H1 (cell line): ENCODE data around the gene POLD1. TPM values are rescaled to one million over a fixed set of nuclear protein-coding genes. Genes with fewer than 3 reads are reported as not detected.

ENCODE experiments used
- CTCF ChIA-PET: fragments of 300-600 bp; sonication (Branson Sonifier 250); formaldehyde crosslinking; loops from one replicate; lab custom pipeline; 2021; ENCODE audit not compliant: partially characterized antibody; lab: Charles Lee
- POLR2A ChIA-PET: fragments of 300-600 bp; sonication (Branson Sonifier 250); formaldehyde crosslinking; loops from one replicate; lab custom pipeline; 2021; ENCODE audit warnings: inconsistent platforms; ENCODE audit not compliant: partially characterized antibody; lab: Charles Lee
- DNase-seq, 2 experiments: peaks; one replicate each; pipeline versions ENCODE4 v3.0.0 to v3.0.0-alpha.2; 2010 to 2022; ENCODE audit warnings: low spot score in 2 of 2, low read depth in 1 of 2, mixed read lengths in 1 of 2
- FAIRE-seq: peaks from 2 replicates; lab custom pipeline; 2011; peaks lifted over from hg19 to GRCh38; lab: Jason Lieb, UNC
- H2AFZ ChIP-seq: 2 replicates; pipeline ENCODE4 v1.8.1; 2012; ENCODE audit warnings: low read length, inconsistent platforms
- H2AK5ac ChIP-seq: 2 replicates; pipeline ENCODE4 v1.6.1; 2013; ENCODE audit warnings: low read depth, low read length
- H2BK120ac ChIP-seq: replicated peaks from 2 replicates; pipeline ENCODE3; 2013; ENCODE audit warnings: low read depth, low read length, inconsistent platforms
- H2BK12ac ChIP-seq: 2 replicates; pipeline ENCODE4 v1.6.1; 2013; ENCODE audit warnings: low read depth, low read length
- H2BK15ac ChIP-seq: 2 replicates; pipeline ENCODE4 v1.6.1; 2013; ENCODE audit warnings: low read length
- H2BK20ac ChIP-seq: 2 replicates; pipeline ENCODE4 v1.6.1; 2013; ENCODE audit warnings: low read length
- H2BK5ac ChIP-seq: 2 replicates; pipeline ENCODE4 v1.6.1; 2013; ENCODE audit warnings: low read depth, low read length
- H3K14ac ChIP-seq: 2 replicates; pipeline ENCODE4 v1.6.1; 2013; ENCODE audit warnings: inconsistent platforms; ENCODE audit not compliant: insufficient read length
- H3K18ac ChIP-seq: 2 replicates; pipeline ENCODE4 v1.6.1; 2013; ENCODE audit warnings: low read length; ENCODE audit errors: extremely low read depth
- H3K23ac ChIP-seq: 2 replicates; pipeline ENCODE4 v1.6.1; 2013; ENCODE audit warnings: inconsistent platforms; ENCODE audit not compliant: insufficient read length
- H3K23me2 ChIP-seq: 2 replicates; pipeline ENCODE4 v1.6.1; 2013; ENCODE audit warnings: low read depth, low read length
- H3K27ac ChIP-seq: 2 replicates; pipeline ENCODE4 v1.6.1; 2011; ENCODE audit warnings: low read depth, low read length, inconsistent platforms
- H3K27me3 ChIP-seq, 4 experiments: replicated peaks in 1 of 4; 1 replicate in 1 of 4; 2 replicates in 3 of 4; pipeline versions ENCODE4 v1.6.1 to v1.8.1; 2011 to 2013; ENCODE audit warnings: low read length in 3 of 4, mild to moderate bottlenecking in 3 of 4, inconsistent platforms in 2 of 4, mixed read lengths in 2 of 4, moderate library complexity in 1 of 4; ENCODE audit not compliant: control insufficient read depth in 3 of 4, insufficient read depth in 3 of 4; ENCODE audit errors: extremely low read depth in 1 of 4
- H3K36me3 ChIP-seq, 4 experiments: 2 replicates each; pipeline versions ENCODE4 v1.6.1 to v1.8.1; 2011 to 2013; ENCODE audit warnings: mild to moderate bottlenecking in 4 of 4, low read length in 3 of 4, moderate library complexity in 2 of 4, control low read depth in 1 of 4, inconsistent platforms in 1 of 4; ENCODE audit not compliant: insufficient read depth in 4 of 4, control insufficient read depth in 2 of 4
- H3K4ac ChIP-seq: replicated peaks from 2 replicates; pipeline ENCODE3; 2013; ENCODE audit warnings: low read length, low read depth, mixed read lengths, inconsistent platforms; ENCODE audit not compliant: insufficient read length
- H3K4me1 ChIP-seq, 4 experiments: replicated peaks in 1 of 4; 1 replicate in 1 of 4; 2 replicates in 3 of 4; pipeline versions ENCODE4 v1.6.1 to v1.8.1; 2011 to 2013; ENCODE audit warnings: low read length in 3 of 4, inconsistent platforms in 2 of 4, mixed read lengths in 1 of 4; ENCODE audit not compliant: insufficient read depth in 4 of 4, control insufficient read depth in 3 of 4
- H3K4me2 ChIP-seq, 2 experiments: 2 replicates each; pipeline versions ENCODE4 v1.6.1 to v1.8.1; 2011 to 2013; ENCODE audit warnings: low read depth in 2 of 2, low read length in 2 of 2, control low read depth in 1 of 2, inconsistent platforms in 1 of 2, mild to moderate bottlenecking in 1 of 2; ENCODE audit not compliant: insufficient read depth in 1 of 2
- H3K4me3 ChIP-seq, 4 experiments: fragments of 200-600, 300-600 bp in 1 of 4; sonication (generic), shearing (Covaris generic), sonication (Bioruptor Twin) in 1 of 4; 2 replicates each; pipeline versions ENCODE4 v1.5.1 to v1.8.1; 2011 to 2016; ENCODE audit warnings: low read length in 4 of 4, low read depth in 3 of 4, control low read depth in 2 of 4, inconsistent platforms in 2 of 4, mild to moderate bottlenecking in 2 of 4, mixed read lengths in 1 of 4, moderate library complexity in 1 of 4; ENCODE audit not compliant: insufficient read depth in 2 of 4; ENCODE audit errors: extremely low read depth in 1 of 4
- H3K56ac ChIP-seq: replicated peaks from 2 replicates; pipeline ENCODE3; 2013; ENCODE audit warnings: low read depth, mild to moderate bottlenecking, mixed read lengths, low read length, inconsistent platforms; ENCODE audit not compliant: insufficient read length
- H3K79me1 ChIP-seq: 2 replicates; pipeline ENCODE4 v1.6.1; 2013; ENCODE audit warnings: low read depth, low read length, control low read depth
- H3K79me2 ChIP-seq, 2 experiments: 2 replicates each; pipeline versions ENCODE4 v1.6.1 to v1.8.1; 2012 to 2013; ENCODE audit warnings: low read length in 2 of 2, mild to moderate bottlenecking in 2 of 2, inconsistent platforms in 1 of 2; ENCODE audit not compliant: insufficient read depth in 2 of 2, control insufficient read depth in 1 of 2
- H3K9ac ChIP-seq, 4 experiments: replicated peaks in 1 of 4; 1 replicate in 1 of 4; 2 replicates in 3 of 4; pipeline versions ENCODE4 v1.6.1 to v1.8.1; 2011 to 2013; ENCODE audit warnings: low read depth in 3 of 4, low read length in 3 of 4, control low read depth in 2 of 4, mild to moderate bottlenecking in 2 of 4, moderate library complexity in 2 of 4, inconsistent platforms in 1 of 4; ENCODE audit errors: extremely low read depth in 1 of 4
- H3K9me3 ChIP-seq, 2 experiments: 2 replicates each; pipeline versions ENCODE4 v1.6.1 to v1.8.1; 2012 to 2013; ENCODE audit warnings: mild to moderate bottlenecking in 2 of 2, moderate library complexity in 2 of 2, control low read depth in 1 of 2, inconsistent platforms in 1 of 2, low read depth in 1 of 2, low read length in 1 of 2, mixed read lengths in 1 of 2; ENCODE audit not compliant: insufficient read depth in 2 of 2
- H4K20me1 ChIP-seq, 2 experiments: replicated peaks in 1 of 2; 2 replicates each; pipeline versions ENCODE3 to v1.8.1; 2011 to 2013; ENCODE audit warnings: inconsistent platforms in 2 of 2, low read length in 2 of 2, mild to moderate bottlenecking in 1 of 2; ENCODE audit not compliant: insufficient read depth in 2 of 2, control insufficient read depth in 1 of 2
- H4K5ac ChIP-seq: 2 replicates; pipeline ENCODE4 v1.6.1; 2013; ENCODE audit warnings: low read length, low read depth, mixed read lengths, inconsistent platforms; ENCODE audit not compliant: insufficient read length
- H4K8ac ChIP-seq: 2 replicates; pipeline ENCODE4 v1.8.0; 2013; ENCODE audit warnings: mild to moderate bottlenecking, moderate library complexity, low read length, inconsistent platforms; ENCODE audit not compliant: insufficient read depth; ENCODE audit errors: extremely low read depth
- H4K91ac ChIP-seq: replicated peaks from 2 replicates; pipeline ENCODE3; 2013; ENCODE audit warnings: low read length, mixed read lengths, inconsistent platforms; ENCODE audit not compliant: insufficient read length
- ASH2L ChIP-seq: fragments of 200-600, 300-600 bp; sonication (generic); IDR thresholded peaks from one replicate; pipeline ENCODE4 v1.7.1; 2017; ENCODE audit warnings: low read length
- CEBPB ChIP-seq: IDR thresholded peaks from 2 replicates; pipeline ENCODE4 v1.6.1; 2012; ENCODE audit warnings: low read depth, low read length
- CREB1 ChIP-seq: IDR thresholded peaks from 2 replicates; pipeline ENCODE4 v1.6.1; 2012; ENCODE audit warnings: inconsistent platforms
- EP300 ChIP-seq, 2 experiments: IDR thresholded peaks; 1 replicate in 1 of 2; 2 replicates in 1 of 2; pipeline ENCODE4 v1.6.1; 2011 to 2012; ENCODE audit warnings: low read depth in 2 of 2, low read length in 2 of 2, mild to moderate bottlenecking in 2 of 2, borderline replicate concordance in 1 of 2, inconsistent platforms in 1 of 2, moderate library complexity in 1 of 2
- JUN ChIP-seq: IDR thresholded peaks from 2 replicates; pipeline ENCODE4 v1.6.1; 2011; ENCODE audit warnings: low read depth, mild to moderate bottlenecking, improper control_type of control experiment, low read length
- KDM4A ChIP-seq: IDR thresholded peaks from one replicate; pipeline ENCODE4 v1.7.1; 2012; ENCODE audit warnings: low read depth, mild to moderate bottlenecking, moderate library complexity, low read length, inconsistent platforms; ENCODE audit not compliant: severe bottlenecking
- POLR2AphosphoS5 ChIP-seq: IDR thresholded peaks from 2 replicates; pipeline ENCODE4 v1.6.1; 2011; ENCODE audit warnings: low read depth, low read length
- SP1 ChIP-seq: IDR thresholded peaks from 2 replicates; pipeline ENCODE4 v1.6.1; 2011; ENCODE audit warnings: low read depth, low read length
- TBP ChIP-seq: IDR thresholded peaks from 2 replicates; pipeline ENCODE4 v1.6.1; 2011; ENCODE audit warnings: low read depth, low read length, improper control_type of control experiment
- ZNF274 ChIP-seq: IDR thresholded peaks from 2 replicates; pipeline ENCODE4 v1.7.0; 2012; ENCODE audit warnings: low read length, borderline replicate concordance; ENCODE audit errors: extremely low read depth
- WGBS, 2 experiments: shearing (Covaris generic) in 1 of 2; methylation state at CpG; one replicate each; pipeline versions ENCODE4 v1.1.6 to v1.1.7; 2013 to 2015; ENCODE audit warnings: low lambda C conversion rate in 2 of 2, mixed read lengths in 2 of 2, inconsistent platforms in 1 of 2, low coverage in 1 of 2, missing lambda C conversion rate in 1 of 2; ENCODE audit not compliant: insufficient replicate concordance in 2 of 2, insufficient coverage in 1 of 2, insufficient read length in 1 of 2; ENCODE audit errors: extremely low coverage in 1 of 2, missing lambda C conversion rate in 1 of 2; 5-methylcytosine and 5-hydroxymethylcytosine counted together
- polyA plus RNA-seq, 7 experiments: library from polyadenylated mRNA; depleted of rRNA in 3 of 7; stranded (reverse) in 5 of 7; unstranded in 2 of 7; fragments of >200 nt in 5 of 7; fragments of 200-250 nt in 2 of 7; gene quantifications; 1 replicate in 5 of 7; 2 replicates in 1 of 7; 4 replicates in 1 of 7; pipeline versions ENCODE4 v1.2.1 to v1.2.3, GENCODE V29; 2011 to 2013; ENCODE audit warnings: missing spikeins in 2 of 7, mixed read lengths in 2 of 7
- total RNA-seq: library from RNA; stranded (reverse); fragmentation: NEBNext Ultra II Directional; extraction: Animal tissue kit (Norgen Biotek cat#: 25700); gene quantifications from 2 replicates; pipeline ENCODE4 v1.2.1, GENCODE V29; 2021
- TF ChIP-seq, protein P1 (sequence below): IDR thresholded peaks from 2 replicates; pipeline ENCODE4 v1.6.1; 2012; ENCODE audit warnings: inconsistent platforms
- TF ChIP-seq, protein P2 (sequence below): IDR thresholded peaks from 2 replicates; pipeline ENCODE4 v1.6.1; 2012; ENCODE audit warnings: inconsistent platforms

The POLD1 gene
- total and polyA plus RNA-seq, 2 of the 8 experiments (the other 6 are each of a cell fraction or from before 2014, with no cell fraction given), result 141 to 142 TPM

DNA sequence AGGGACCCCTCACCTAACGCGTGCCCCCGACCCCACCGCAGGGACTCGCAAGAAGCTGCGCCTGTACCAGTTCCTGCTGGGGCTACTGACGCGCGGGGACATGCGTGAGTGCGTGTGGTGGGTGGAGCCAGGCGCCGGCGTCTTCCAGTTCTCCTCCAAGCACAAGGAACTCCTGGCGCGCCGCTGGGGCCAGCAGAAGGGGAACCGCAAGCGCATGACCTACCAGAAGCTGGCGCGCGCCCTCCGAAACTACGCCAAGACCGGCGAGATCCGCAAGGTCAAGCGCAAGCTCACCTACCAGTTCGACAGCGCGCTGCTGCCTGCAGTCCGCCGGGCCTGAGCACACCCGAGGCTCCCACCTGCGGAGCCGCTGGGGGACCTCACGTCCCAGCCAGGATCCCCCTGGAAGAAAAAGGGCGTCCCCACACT, 43.9 kb downstream of the POLD1 start:
- Histone ChIP-seq H2BK15ac (0 out of 2 replicates have a peak overlapping the region, but pooled peaks have one; percentile 29), H3K4ac (no peak overlapping the region), H3K4me2 (peak overlapping the region; percentile 52 to 73; a peak in 3 of 4 replicates), H3K14ac (no peak overlapping the region), H3K79me1 (no peaks in the 10 kb centered on the region), H3K9me3 (no peaks in the 10 kb centered on the region), H4K8ac (peak overlapping the region; percentile 46; the same call in 1 of the 2 replicates), H2AFZ (no peak overlapping the region), H2BK5ac (peak overlapping the region; percentile 71; the same call in 1 of the 2 replicates), H2BK12ac (peak overlapping the region; percentile 60; the same call in 1 of the 2 replicates), H2AK5ac (no peak overlapping the region), H3K23ac (no peak overlapping the region), H4K20me1 (no peaks in the 10 kb centered on the region), H3K79me2 (no peaks in the 10 kb centered on the region), H3K18ac (peak overlapping the region; percentile 60; the same call in 1 of the 2 replicates), H4K5ac (no peak overlapping the region), H2BK120ac (no peak overlapping the region), H3K36me3 (no peaks in the 10 kb centered on the region), H3K23me2 (peaks cover 3% of the 10 kb centered on the region; the same call in 1 of the 2 replicates), H2BK20ac (0 out of 2 replicates have a peak overlapping the region, but pooled peaks have one; percentile 32), H4K91ac (peak overlapping the region; percentile 42), H3K27ac (no peak overlapping the region), H3K9ac (peak overlapping the region in 2 of 4 experiments; percentile 25 to 32; a peak in 4 of 7 replicates), H3K4me3 (peak overlapping the region in 3 of 4 experiments; percentile 11 to 50 (median 23); a peak in 5 of 8 replicates), H3K4me1 (peaks cover 1 to 17% (median 10%) of the 10 kb centered on the region in 4 experiments), H3K27me3 (peaks cover 0 to 19% (median 8%) of the 10 kb centered on the region in 4 experiments; a peak in 4 of 7 replicates), H3K56ac (no peak overlapping the region)
- ChIA-PET POLR2A (interaction anchor here (0.9 to 3.1 kb wide), 13 partner anchors 9 to 377 kb away, joined by 3 to 15 read pairs (median 4); partner anchors contain the start of genes POLD1 and SPIB), CTCF (interaction anchor here (0.7 to 2.4 kb wide), 13 partner anchors 8 to 297 kb away, joined by 3 to 13 read pairs (median 3); partner anchors contain the start of genes POLD1 and SPIB)
- 9% methylated on average over 37 of the region's 38 CpGs; no CpG with 5 or more reads in 1 of the 2 experiments for WGBS, 2 experiments
- FAIRE-seq, result no peak
- peak; percentile 62 to 84 for DNase-seq
- 0 out of 2 replicates have a peak, but pooled peaks have one; percentile 10 for TF ChIP-seq CREB1
- no peak for TF ChIP-seq TBP
- TF ChIP-seq EP300 (IDR thresholded peaks at IDR 0.05; ENCODE audit: borderline replicate concordance in 1 of 2, low read depth in 2 of 2, low read length in 2 of 2), result no peak
- TF ChIP-seq, protein P1, sequence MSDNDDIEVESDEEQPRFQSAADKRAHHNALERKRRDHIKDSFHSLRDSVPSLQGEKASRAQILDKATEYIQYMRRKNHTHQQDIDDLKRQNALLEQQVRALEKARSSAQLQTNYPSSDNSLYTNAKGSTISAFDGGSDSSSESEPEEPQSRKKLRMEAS, result peak; percentile 53
- TF ChIP-seq POLR2AphosphoS5, result 0 out of 2 replicates have a peak, but pooled peaks have one; percentile 27
- no peak for TF ChIP-seq JUN
- TF ChIP-seq SP1, result no peak
- peak; percentile 67 for TF ChIP-seq ASH2L
- TF ChIP-seq, protein P2, sequence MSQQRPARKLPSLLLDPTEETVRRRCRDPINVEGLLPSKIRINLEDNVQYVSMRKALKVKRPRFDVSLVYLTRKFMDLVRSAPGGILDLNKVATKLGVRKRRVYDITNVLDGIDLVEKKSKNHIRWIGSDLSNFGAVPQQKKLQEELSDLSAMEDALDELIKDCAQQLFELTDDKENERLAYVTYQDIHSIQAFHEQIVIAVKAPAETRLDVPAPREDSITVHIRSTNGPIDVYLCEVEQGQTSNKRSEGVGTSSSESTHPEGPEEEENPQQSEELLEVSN, result peak; percentile 58
- no peak for TF ChIP-seq CEBPB
- TF ChIP-seq KDM4A, result peak; percentile 32
- no peak for TF ChIP-seq ZNF274
